ENCODE measurements around the gene CEP41. TPM values are rescaled to one million over a fixed set of nuclear protein-coding genes. Genes with fewer than 3 reads are reported as not detected.

CEP41 gene
- total RNA-seq, 1 experiment from 2014 or later: 7.1 TPM

DNA sequence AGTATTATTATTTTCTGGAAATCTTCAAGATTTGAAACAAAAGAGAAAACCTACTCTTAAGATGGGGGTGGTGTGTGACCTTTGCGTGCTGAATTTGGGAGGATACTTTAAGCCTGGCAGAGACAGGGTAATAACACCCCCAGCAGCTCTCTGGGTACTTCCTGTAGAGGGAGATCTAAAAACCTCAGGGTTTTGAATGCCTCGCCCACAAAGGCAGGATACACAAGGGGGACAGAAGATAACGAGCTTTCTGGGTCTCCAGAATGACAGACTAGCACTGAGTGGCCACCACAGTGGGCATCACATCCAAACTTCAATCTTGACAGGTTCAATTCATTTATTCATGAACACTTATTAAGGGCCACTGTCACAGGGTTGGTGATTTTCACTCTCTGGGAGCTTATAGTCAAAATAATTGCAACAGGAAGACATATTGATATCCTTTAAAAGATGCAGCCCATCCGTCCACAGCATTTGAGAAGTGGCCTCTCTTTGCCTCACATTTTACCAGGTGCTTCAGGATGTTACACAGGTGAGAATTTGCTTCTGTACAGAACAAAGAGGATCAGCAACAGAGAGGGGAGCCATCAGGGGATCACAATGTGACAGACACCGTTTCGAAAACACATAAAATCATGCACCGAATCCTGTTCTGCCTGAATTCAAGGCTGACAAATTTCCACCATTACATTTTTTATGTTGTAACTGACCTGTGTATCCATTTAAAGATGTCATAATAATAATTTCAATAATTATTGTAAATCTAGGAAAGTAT is 46.2 kb downstream of the CEP41 start:
- Mint-ChIP-seq H3K27ac (no peak overlapping the region), H3K4me3 (no peak overlapping the region), H3K4me1 (peaks cover 29% of the 10 kb centered on the region), H3K27me3 (ENCODE audit: low read depth) (no peaks in the 10 kb centered on the region; the same call in 1 of the 2 replicates), H3K9me3 (no peaks in the 10 kb centered on the region), H3K36me3 (no peaks in the 10 kb centered on the region; the same call in 1 of the 2 replicates)
- ATAC-seq (peak; percentile 32; the same call in 1 of the 2 replicates), DNase-seq (ENCODE audit: low spot score) (no peak)
- POLR2A ChIA-PET: no interaction called here
- TF ChIP-seq ZBTB43 (CRISPR knock-in tag; IDR thresholded peaks at IDR 0.05): no peak
- no peak for TF ChIP-seq RELA (CRISPR knock-in tag; IDR thresholded peaks at IDR 0.05; ENCODE audit: borderline replicate concordance)
- TF ChIP-seq SMAD4 (CRISPR knock-in tag; IDR thresholded peaks at IDR 0.05): no peak
- no peak for TF ChIP-seq ZNF219 (CRISPR knock-in tag; IDR thresholded peaks at IDR 0.05; ENCODE audit: borderline replicate concordance)
- TF ChIP-seq CTCF (IDR thresholded peaks at IDR 0.05): no peak
- CTCF ChIA-PET: no interaction called here

DNA sequence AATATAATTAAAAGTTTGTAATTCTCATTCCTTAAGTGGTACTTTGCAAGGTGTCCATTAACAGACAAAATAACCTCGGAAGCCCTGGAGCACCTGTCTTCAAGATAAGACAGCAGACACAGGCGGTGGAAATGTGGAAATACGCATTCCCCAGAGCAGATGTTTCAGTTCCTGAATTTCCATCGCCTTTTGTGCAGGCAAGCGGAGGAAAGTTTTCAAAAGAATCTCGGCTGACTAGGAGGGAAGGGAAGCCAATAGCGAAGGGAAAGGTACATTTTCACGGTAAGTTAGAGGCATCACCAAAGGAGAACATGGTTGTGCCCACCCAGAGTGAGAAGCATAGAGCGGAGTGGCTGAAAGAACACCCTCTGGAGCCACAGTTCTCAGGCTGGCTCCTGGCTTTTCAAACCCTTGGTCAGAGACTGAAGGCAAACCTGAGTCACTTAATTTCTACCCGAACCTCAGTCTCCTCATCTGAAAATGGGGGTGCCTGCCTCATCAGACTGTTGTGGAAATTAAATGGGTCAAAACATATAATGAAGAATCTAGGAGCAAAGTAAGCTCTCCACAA is 46.9 kb downstream of the CEP41 start:
- Mint-ChIP-seq H3K9me3 (peaks cover under 1% of the 10 kb centered on the region; the same call in 1 of the 2 replicates), H3K27ac (0 out of 2 replicates have a peak overlapping the region, but pooled peaks have one; percentile 1)
- CTCF ChIA-PET: no interaction called here

More for the DNA sequence above, 46.9 kb downstream of the CEP41 start:
- H3K4me3 Mint-ChIP-seq: no peak overlapping the region
- DNase-seq (ENCODE audit: low spot score): no peak
- POLR2A ChIA-PET: interaction anchor here (0.6 kb wide), 1 partner anchor 595 kb away, joined by 3 read pairs; no protein-coding TSS in a partner anchor
- no peak for ATAC-seq
- TF ChIP-seq TCF7 (CRISPR knock-in tag; IDR thresholded peaks at IDR 0.05; ENCODE audit: low read depth) (no peak), MYBL2 (CRISPR knock-in tag; IDR thresholded peaks at IDR 0.05) (no peak), ZNF232 (CRISPR knock-in tag; IDR thresholded peaks at IDR 0.05) (no peak), ELF4 (CRISPR knock-in tag; IDR thresholded peaks at IDR 0.05; ENCODE audit: low read depth) (no peak), EMX1 (CRISPR knock-in tag; IDR thresholded peaks at IDR 0.05) (no peak), CREM (CRISPR knock-in tag; IDR thresholded peaks at IDR 0.05) (no peak), NFATC4 (CRISPR knock-in tag; IDR thresholded peaks at IDR 0.05) (no peak), ZNF263 (CRISPR knock-in tag; IDR thresholded peaks at IDR 0.05; ENCODE audit: low read depth) (no peak), AR (CRISPR knock-in tag; IDR thresholded peaks at IDR 0.05) (no peak), CDX4 (CRISPR knock-in tag; IDR thresholded peaks at IDR 0.05; ENCODE audit: borderline replicate concordance) (no peak), FOXP1 (CRISPR knock-in tag; IDR thresholded peaks at IDR 0.05; ENCODE audit: borderline replicate concordance) (no peak), ATF1 (CRISPR knock-in tag; IDR thresholded peaks at IDR 0.05) (no peak)
- H3K4me1 Mint-ChIP-seq: peaks cover 29% of the 10 kb centered on the region
- H3K36me3 Mint-ChIP-seq: no peaks in the 10 kb centered on the region; the same call in none of the 2 replicates
- no peaks in the 10 kb centered on the region; the same call in 1 of the 2 replicates for H3K27me3 Mint-ChIP-seq (ENCODE audit: low read depth)
